Muscle layer of duodenum (tissue), 2 donors: Measurements from ENCODE around the gene RHBDD1.

Experiments used
- H3K27ac ChIP-seq: one replicate; pipeline ENCODE4 v1.7.0; 2013; ENCODE audit warnings: mild to moderate bottlenecking, low read length
- H3K27me3 ChIP-seq: one replicate; pipeline ENCODE4 v1.7.0; 2013; ENCODE audit warnings: low read depth, mild to moderate bottlenecking, control low read depth, low read length
- H3K36me3 ChIP-seq, 2 donors: one replicate each; pipeline ENCODE4 v1.7.0; 2013; ENCODE audit warnings: low read length in 2 of 2, control low read depth in 1 of 2, mild to moderate bottlenecking in 1 of 2; ENCODE audit not compliant: insufficient read depth in 2 of 2, control insufficient read depth in 1 of 2
- H3K4me1 ChIP-seq, 2 donors: one replicate each; pipeline ENCODE4 v1.7.0; 2013; ENCODE audit warnings: low read length in 2 of 2, mild to moderate bottlenecking in 2 of 2, control low read depth in 1 of 2, moderate library complexity in 1 of 2; ENCODE audit not compliant: insufficient read depth in 2 of 2, control insufficient read depth in 1 of 2
- H3K4me3 ChIP-seq, 2 donors: one replicate each; pipeline ENCODE4 v1.7.0; 2013; ENCODE audit warnings: low read length in 2 of 2, low read depth in 1 of 2, mild to moderate bottlenecking in 1 of 2
- H3K9me3 ChIP-seq, 2 donors: one replicate each; pipeline ENCODE4 v1.7.0; 2013; ENCODE audit warnings: low read length in 2 of 2, control low read depth in 1 of 2, mild to moderate bottlenecking in 1 of 2; ENCODE audit not compliant: control insufficient read depth in 1 of 2
- donor health status: healthy.

The RHBDD1 gene

DNA sequence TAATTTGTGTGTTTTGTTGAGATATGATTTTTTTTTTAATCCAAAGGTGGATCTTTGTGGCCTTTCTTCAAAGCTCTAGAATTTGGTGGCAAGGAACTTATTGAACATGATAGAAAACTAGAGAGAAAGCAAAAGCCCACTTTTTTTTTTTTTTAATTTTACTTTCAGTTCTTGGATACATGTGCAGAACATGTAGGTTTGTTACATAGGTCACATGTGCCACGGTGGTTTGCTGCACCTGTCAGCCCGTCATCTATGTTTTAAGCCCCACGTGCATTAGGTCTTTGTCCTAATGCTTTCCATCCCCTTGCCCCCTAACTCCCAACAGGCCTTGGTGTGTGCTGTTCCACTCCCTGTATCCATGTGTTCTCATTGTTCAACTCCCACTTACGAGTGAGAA lies 135.9 kb downstream of the RHBDD1 start:
- no peak overlapping the region for H3K27ac ChIP-seq
- H3K27me3 ChIP-seq, result no peaks in the 10 kb centered on the region
- no peak overlapping the region for H3K4me3 ChIP-seq
- H3K36me3 ChIP-seq, result no peaks in the 10 kb centered on the region
- no peaks in the 10 kb centered on the region for H3K9me3 ChIP-seq
- H3K4me1 ChIP-seq, result no peaks in the 10 kb centered on the region

DNA sequence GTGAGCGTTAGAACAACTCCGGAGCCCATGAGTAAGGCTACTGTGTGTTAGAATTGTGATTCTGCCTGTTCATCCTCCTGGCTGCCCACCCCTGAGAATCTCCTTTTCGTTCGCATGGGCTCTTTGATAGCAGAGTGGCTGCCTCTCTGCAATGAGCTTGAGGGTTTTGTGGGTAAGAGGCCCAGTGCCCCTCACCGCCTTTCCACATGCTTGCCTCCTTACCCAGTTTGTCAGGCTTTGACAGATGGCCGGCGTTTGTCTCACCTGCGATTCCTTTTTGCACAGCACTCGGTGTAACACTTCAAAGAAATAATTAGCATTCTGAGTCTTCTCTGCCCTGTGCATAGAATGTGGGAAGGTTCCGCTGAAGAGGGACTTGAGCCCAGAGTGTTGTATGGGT lies 138.0 kb downstream of the RHBDD1 start:
- Histone ChIP-seq H3K27me3 (no peaks in the 10 kb centered on the region), H3K4me3 (no peak overlapping the region), H3K9me3 (no peaks in the 10 kb centered on the region), H3K4me1 (peaks cover 0 to 6% of the 10 kb centered on the region in 2 donors), H3K27ac (no peak overlapping the region), H3K36me3 (no peaks in the 10 kb centered on the region)

DNA sequence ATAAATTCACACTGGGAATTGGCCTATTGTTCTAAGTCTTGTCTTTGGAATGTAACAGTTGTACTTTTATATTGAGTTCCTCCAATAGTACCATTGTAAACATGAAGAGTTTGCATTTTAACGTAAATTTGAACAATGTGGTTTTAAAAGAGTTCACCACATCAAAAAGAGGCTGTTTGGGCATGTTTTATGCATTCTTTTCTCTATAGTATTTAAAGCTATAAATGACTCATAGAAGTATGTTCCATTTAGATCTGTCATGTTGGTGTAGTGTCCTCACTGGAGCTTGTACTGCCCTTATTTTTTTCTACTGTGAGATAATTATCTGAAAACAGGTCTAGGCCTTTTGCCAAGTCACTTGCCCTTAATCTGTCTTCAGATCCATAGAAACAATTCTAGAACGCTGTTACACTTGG lies 141.9 kb downstream of the RHBDD1 start:
- no peaks in the 10 kb centered on the region for H3K27me3 ChIP-seq
- no peak overlapping the region for H3K27ac ChIP-seq
- no peaks in the 10 kb centered on the region for H3K9me3 ChIP-seq
- H3K4me3 ChIP-seq, result no peak overlapping the region
- H3K4me1 ChIP-seq, result peaks cover 0 to 6% of the 10 kb centered on the region in 2 donors
- no peaks in the 10 kb centered on the region for H3K36me3 ChIP-seq

GRCh38 chr2:226978300-226978699 lies 142.4 kb downstream of the RHBDD1 start:
- H3K27ac ChIP-seq, result no peak overlapping the region
- no peaks in the 10 kb centered on the region for H3K9me3 ChIP-seq

GRCh38 chr2:226979004-226979403 lies 143.2 kb downstream of the RHBDD1 start:
- no peak overlapping the region for H3K4me3 ChIP-seq
- peaks cover 0 to 6% of the 10 kb centered on the region in 2 donors for H3K4me1 ChIP-seq
- H3K27ac ChIP-seq, result no peak overlapping the region
- no peaks in the 10 kb centered on the region for H3K9me3 ChIP-seq
- no peaks in the 10 kb centered on the region for H3K36me3 ChIP-seq
- no peaks in the 10 kb centered on the region for H3K27me3 ChIP-seq

More at GRCh38 chr2:226978300-226978699, 142.4 kb downstream of the RHBDD1 start:
- no peaks in the 10 kb centered on the region for H3K27me3 ChIP-seq
- no peak overlapping the region for H3K4me3 ChIP-seq
- H3K36me3 ChIP-seq, result no peaks in the 10 kb centered on the region
- H3K4me1 ChIP-seq, result peaks cover 0 to 6% of the 10 kb centered on the region in 2 donors

DNA sequence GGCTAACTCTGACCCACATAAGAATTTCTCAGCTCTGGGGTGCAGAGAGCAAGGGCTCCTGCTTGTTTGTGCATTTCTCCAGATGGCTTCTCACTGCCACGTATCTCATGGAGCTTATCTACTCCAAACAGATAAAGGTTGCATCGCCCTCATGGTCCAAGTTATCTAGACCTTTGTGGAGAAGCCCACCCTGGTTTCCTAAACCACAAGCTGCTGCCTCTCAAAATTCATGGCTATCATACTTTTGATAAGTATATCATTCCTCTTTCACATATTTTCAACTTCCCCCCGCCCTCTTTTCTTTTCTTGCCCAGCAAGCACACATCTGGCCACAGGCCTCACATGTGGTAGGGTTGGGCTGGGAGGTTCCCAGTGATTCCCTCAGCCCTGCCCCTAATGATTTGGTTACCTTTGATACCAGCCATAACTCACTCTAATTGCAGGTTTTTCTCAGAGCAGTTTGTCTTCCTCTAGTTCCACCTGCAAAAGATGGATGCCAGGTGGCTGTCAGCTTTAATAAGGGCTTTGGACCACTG lies 146.0 kb downstream of the RHBDD1 start:
- H3K27ac ChIP-seq, result no peak overlapping the region
- H3K27me3 ChIP-seq, result no peaks in the 10 kb centered on the region
- no peak overlapping the region for H3K4me3 ChIP-seq
- no peaks in the 10 kb centered on the region for H3K36me3 ChIP-seq
- no peaks in the 10 kb centered on the region for H3K9me3 ChIP-seq
- H3K4me1 ChIP-seq, result peaks cover 9 to 13% of the 10 kb centered on the region in 2 donors

DNA sequence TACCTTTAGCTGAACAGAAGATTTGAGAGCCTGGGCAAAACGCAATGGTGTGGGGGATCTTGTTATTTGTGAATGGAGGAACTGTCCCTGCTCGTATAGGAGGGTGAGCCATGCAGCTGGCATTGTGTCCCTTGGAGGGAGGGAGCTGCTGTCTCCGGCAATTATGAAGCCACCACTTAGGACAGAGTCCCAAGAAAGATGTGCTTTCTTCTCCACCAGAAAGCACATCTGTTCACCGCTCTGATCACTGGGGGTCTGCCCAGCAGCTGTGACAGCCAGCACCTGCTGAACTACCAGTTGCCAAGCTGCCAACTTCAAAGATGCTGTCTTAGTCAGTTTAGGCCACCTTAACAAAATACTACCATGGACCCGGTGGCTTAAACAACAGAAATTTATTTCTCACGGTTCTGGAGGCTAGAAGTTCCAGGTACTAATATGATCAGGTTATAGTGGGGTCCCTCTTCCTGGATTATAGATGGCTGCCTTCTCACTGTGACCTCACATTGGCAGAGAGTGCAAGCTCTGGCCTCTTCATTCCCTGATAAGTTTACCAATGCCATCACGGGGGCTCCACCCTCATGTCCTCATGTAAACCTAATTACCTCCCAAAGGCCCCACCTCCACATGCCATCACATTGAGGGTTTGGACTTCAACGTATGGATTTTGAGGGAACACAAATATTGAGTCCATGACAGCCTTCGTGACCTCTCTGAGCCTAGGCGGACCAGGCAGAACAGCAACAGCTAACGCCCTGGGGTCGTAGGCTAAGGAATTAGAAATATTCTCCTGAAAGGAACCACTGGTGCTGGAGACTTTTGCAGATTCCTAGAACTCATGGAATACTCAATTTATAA lies 148.3 kb downstream of the RHBDD1 start:
- Histone ChIP-seq H3K27ac (no peak overlapping the region), H3K36me3 (peaks cover 0 to 1% of the 10 kb centered on the region in 2 donors), H3K4me3 (no peak overlapping the region)

GRCh38 chr2:226984750-226985582 lies 149.1 kb downstream of the RHBDD1 start:
- peaks cover 6 to 9% of the 10 kb centered on the region in 2 donors for H3K4me1 ChIP-seq
- H3K9me3 ChIP-seq, result no peaks in the 10 kb centered on the region
- peaks cover 0 to 8% of the 10 kb centered on the region in 2 donors for H3K36me3 ChIP-seq
- H3K27me3 ChIP-seq, result no peaks in the 10 kb centered on the region
- no peak overlapping the region for H3K27ac ChIP-seq
- no peak overlapping the region for H3K4me3 ChIP-seq

More for the DNA sequence above, 148.3 kb downstream of the RHBDD1 start:
- Histone ChIP-seq H3K4me1 (peaks cover 6 to 9% of the 10 kb centered on the region in 2 donors), H3K27me3 (no peaks in the 10 kb centered on the region), H3K9me3 (no peaks in the 10 kb centered on the region)

- Histone ChIP-seq H3K27ac (no peak overlapping the region), H3K9me3 (no peaks in the 10 kb centered on the region), H3K27me3 (no peaks in the 10 kb centered on the region), H3K4me1 (peaks cover 6 to 9% of the 10 kb centered on the region in 2 donors), H3K36me3 (peaks cover 0 to 8% of the 10 kb centered on the region in 2 donors), H3K4me3 (no peak overlapping the region)
Observed at GRCh38 chr2:226985583-226985946, 149.7 kb downstream of the RHBDD1 start.

GRCh38 chr2:226991663-226992062 lies 155.8 kb downstream of the RHBDD1 start:
- H3K4me1 ChIP-seq, result no peaks in the 10 kb centered on the region
- H3K27me3 ChIP-seq, result no peaks in the 10 kb centered on the region
- H3K9me3 ChIP-seq, result no peaks in the 10 kb centered on the region
- H3K27ac ChIP-seq, result no peak overlapping the region
- peaks cover 8 to 10% of the 10 kb centered on the region in 2 donors for H3K36me3 ChIP-seq
- H3K4me3 ChIP-seq, result no peak overlapping the region

- Histone ChIP-seq H3K4me1 (no peaks in the 10 kb centered on the region), H3K27ac (no peak overlapping the region), H3K4me3 (no peak overlapping the region), H3K36me3 (peaks cover 8 to 10% of the 10 kb centered on the region in 2 donors), H3K9me3 (no peaks in the 10 kb centered on the region), H3K27me3 (no peaks in the 10 kb centered on the region)
Observed at GRCh38 chr2:226993171-226993570, 157.3 kb downstream of the RHBDD1 start.
